ENCODE measurements around the gene ANO2.

Gene ANO2

GRCh38 chr12:5758347-5758746 lies 186.7 kb downstream of the ANO2 start:
- ATAC-seq (replicated peaks) (no peak), DNase-seq (no peak)
- Mint-ChIP-seq H3K27me3 (peaks cover 5 to 23% of the 10 kb centered on the region in 2 donors), H3K36me3 (no peaks in the 10 kb centered on the region), H3K9me3 (peaks cover 4 to 6% of the 10 kb centered on the region in 2 donors), H3K4me3 (no peak overlapping the region), H3K4me1 (no peaks in the 10 kb centered on the region), H3K27ac (no peak overlapping the region)

- Mint-ChIP-seq H3K27ac (no peak overlapping the region), H3K4me3 (no peak overlapping the region), H3K36me3 (no peaks in the 10 kb centered on the region), H3K27me3 (peaks cover 5 to 23% of the 10 kb centered on the region in 2 donors), H3K4me1 (no peaks in the 10 kb centered on the region), H3K9me3 (peaks cover 4 to 6% of the 10 kb centered on the region in 2 donors)
- ATAC-seq (replicated peaks), result no peak
- no peak for DNase-seq
Observed at GRCh38 chr12:5756338-5756842, 188.7 kb downstream of the ANO2 start.

GRCh38 chr12:5748027-5748426 lies 197.0 kb downstream of the ANO2 start:
- Mint-ChIP-seq H3K9me3 (no peaks in the 10 kb centered on the region), H3K4me3 (no peak overlapping the region), H3K36me3 (no peaks in the 10 kb centered on the region), H3K27ac (no peak overlapping the region), H3K27me3 (peaks cover 4 to 5% of the 10 kb centered on the region in 2 donors), H3K4me1 (peaks cover 0 to 1% of the 10 kb centered on the region in 2 donors)
- no peak for DNase-seq
- no peak for ATAC-seq (replicated peaks)

GRCh38 chr12:5746917-5747316 lies 198.1 kb downstream of the ANO2 start:
- Mint-ChIP-seq H3K27me3 (peaks cover 4 to 5% of the 10 kb centered on the region in 2 donors), H3K36me3 (no peaks in the 10 kb centered on the region), H3K4me3 (no peak overlapping the region), H3K27ac (no peak overlapping the region), H3K9me3 (no peaks in the 10 kb centered on the region), H3K4me1 (peaks cover 0 to 1% of the 10 kb centered on the region in 2 donors)
- no peak for ATAC-seq (replicated peaks)
- no peak for DNase-seq

GRCh38 chr12:5746036-5746908 lies 198.8 kb downstream of the ANO2 start:
- no peak overlapping the region for H3K4me3 Mint-ChIP-seq
- no peaks in the 10 kb centered on the region for H3K36me3 Mint-ChIP-seq
- H3K4me1 Mint-ChIP-seq, result peaks cover 0 to 1% of the 10 kb centered on the region in 2 donors
- no peak for DNase-seq
- H3K27me3 Mint-ChIP-seq, result peaks cover 4 to 5% of the 10 kb centered on the region in 2 donors
- no peak for ATAC-seq (replicated peaks)
- H3K27ac Mint-ChIP-seq, result no peak overlapping the region
- no peaks in the 10 kb centered on the region for H3K9me3 Mint-ChIP-seq

- no peaks in the 10 kb centered on the region for H3K36me3 Mint-ChIP-seq
- H3K9me3 Mint-ChIP-seq, result no peaks in the 10 kb centered on the region
- H3K4me1 Mint-ChIP-seq, result peaks cover 0 to 1% of the 10 kb centered on the region in 2 donors
- peaks cover 4 to 5% of the 10 kb centered on the region in 2 donors for H3K27me3 Mint-ChIP-seq
- ATAC-seq (replicated peaks), result peak; percentile 85
- no peak overlapping the region for H3K27ac Mint-ChIP-seq
- no peak overlapping the region for H3K4me3 Mint-ChIP-seq
- DNase-seq, result peak; percentile 26
Observed at GRCh38 chr12:5745251-5745888, 199.7 kb downstream of the ANO2 start.

- ATAC-seq (replicated peaks) (no peak), DNase-seq (no peak)
- H3K36me3 Mint-ChIP-seq, result no peaks in the 10 kb centered on the region
- no peak overlapping the region for H3K4me3 Mint-ChIP-seq
- no peaks in the 10 kb centered on the region for H3K9me3 Mint-ChIP-seq
- H3K27ac Mint-ChIP-seq, result no peak overlapping the region
- H3K27me3 Mint-ChIP-seq, result peaks cover 4 to 5% of the 10 kb centered on the region in 2 donors
- H3K4me1 Mint-ChIP-seq, result no peaks in the 10 kb centered on the region
Observed at GRCh38 chr12:5742258-5742657, 202.8 kb downstream of the ANO2 start.

- Mint-ChIP-seq H3K27ac (no peak overlapping the region), H3K36me3 (no peaks in the 10 kb centered on the region), H3K27me3 (peaks cover 4 to 5% of the 10 kb centered on the region in 2 donors), H3K4me1 (no peaks in the 10 kb centered on the region), H3K4me3 (no peak overlapping the region), H3K9me3 (no peaks in the 10 kb centered on the region)
- ATAC-seq (replicated peaks), result no peak
- DNase-seq, result no peak
Observed at GRCh38 chr12:5739917-5740316, 205.1 kb downstream of the ANO2 start.

GRCh38 chr12:5737778-5738177 lies 207.3 kb downstream of the ANO2 start:
- no peaks in the 10 kb centered on the region for H3K4me1 Mint-ChIP-seq

GRCh38 chr12:5736527-5736926 lies 208.5 kb downstream of the ANO2 start:
- Mint-ChIP-seq H3K36me3 (no peaks in the 10 kb centered on the region), H3K27ac (no peak overlapping the region), H3K27me3 (no peaks in the 10 kb centered on the region), H3K9me3 (no peaks in the 10 kb centered on the region), H3K4me3 (no peak overlapping the region), H3K4me1 (no peaks in the 10 kb centered on the region)
- ATAC-seq (replicated peaks), result no peak
- no peak for DNase-seq

More at GRCh38 chr12:5737778-5738177, 207.3 kb downstream of the ANO2 start:
- no peaks in the 10 kb centered on the region for H3K9me3 Mint-ChIP-seq
- DNase-seq (no peak), ATAC-seq (replicated peaks) (no peak)
- no peak overlapping the region for H3K4me3 Mint-ChIP-seq
- no peaks in the 10 kb centered on the region for H3K27me3 Mint-ChIP-seq
- H3K27ac Mint-ChIP-seq, result no peak overlapping the region
- H3K36me3 Mint-ChIP-seq, result no peaks in the 10 kb centered on the region

GRCh38 chr12:5736016-5736415 lies 209.0 kb downstream of the ANO2 start:
- no peak for DNase-seq
- Mint-ChIP-seq H3K9me3 (no peaks in the 10 kb centered on the region), H3K36me3 (no peaks in the 10 kb centered on the region), H3K4me3 (no peak overlapping the region), H3K4me1 (no peaks in the 10 kb centered on the region), H3K27ac (no peak overlapping the region), H3K27me3 (no peaks in the 10 kb centered on the region)
- ATAC-seq (replicated peaks), result no peak

- H3K27me3 Mint-ChIP-seq, result no peaks in the 10 kb centered on the region
- no peaks in the 10 kb centered on the region for H3K9me3 Mint-ChIP-seq
- no peak overlapping the region for H3K27ac Mint-ChIP-seq
- ATAC-seq (replicated peaks) (no peak), DNase-seq (no peak)
- no peaks in the 10 kb centered on the region for H3K36me3 Mint-ChIP-seq
- no peaks in the 10 kb centered on the region for H3K4me1 Mint-ChIP-seq
- no peak overlapping the region for H3K4me3 Mint-ChIP-seq
Observed at GRCh38 chr12:5733916-5734315, 211.1 kb downstream of the ANO2 start.

GRCh38 chr12:5733136-5733755 lies 211.8 kb downstream of the ANO2 start:
- ATAC-seq (replicated peaks) (no peak), DNase-seq (no peak)
- Mint-ChIP-seq H3K4me3 (no peak overlapping the region), H3K9me3 (no peaks in the 10 kb centered on the region), H3K27me3 (no peaks in the 10 kb centered on the region), H3K36me3 (no peaks in the 10 kb centered on the region), H3K4me1 (no peaks in the 10 kb centered on the region), H3K27ac (no peak overlapping the region)

- Mint-ChIP-seq H3K4me3 (no peak overlapping the region), H3K36me3 (no peaks in the 10 kb centered on the region), H3K27ac (no peak overlapping the region), H3K4me1 (no peaks in the 10 kb centered on the region), H3K27me3 (peaks cover 0 to under 1% of the 10 kb centered on the region in 2 donors), H3K9me3 (no peaks in the 10 kb centered on the region)
- ATAC-seq (replicated peaks) (no peak), DNase-seq (no peak)
Observed at GRCh38 chr12:5730962-5731361, 214.1 kb downstream of the ANO2 start.

Measured in stimulated activated naive B cell treated with anti-CD40 and anti-IgM and Interleukin-4, amounts not matched to agents 10 μg/mL and 1 μg/mL and 100 μg/mL, for 72 hours (primary cell).